Nephron (organoid): ENCODE data around the gene TIMM22.
A peak's percentile ranks its signal among the peaks of the same experiment; 100 is the strongest.
"Not testable (repeated sequence)": the region's sequence is repeated elsewhere in the genome, so short reads cannot be mapped to it uniquely, and the experiment has no call there.

Source experiments
- H3K27ac Mint-ChIP-seq, 3 experiments: 2 replicates each; pipeline ENCODE4 v1.8.0; 2020; ENCODE audit warnings: mixed read lengths in 3 of 3, mild to moderate bottlenecking in 2 of 3, moderate library complexity in 1 of 3
- H3K27me3 Mint-ChIP-seq: 2 replicates; pipeline ENCODE4 v1.8.0; 2021; ENCODE audit warnings: low read depth, mild to moderate bottlenecking, moderate library complexity, mixed read lengths
- H3K36me3 Mint-ChIP-seq: 2 replicates; pipeline ENCODE4 v1.8.0; 2020; ENCODE audit warnings: low read depth, mixed read lengths
- H3K4me1 Mint-ChIP-seq: 2 replicates; pipeline ENCODE4 v1.8.0; 2020; ENCODE audit warnings: mixed read lengths
- H3K4me3 Mint-ChIP-seq, 3 experiments: 2 replicates each; pipeline ENCODE4 v1.8.0; 2020; ENCODE audit warnings: mild to moderate bottlenecking in 3 of 3, mixed read lengths in 3 of 3, moderate library complexity in 2 of 3
- H3K9me3 Mint-ChIP-seq: 2 replicates; pipeline ENCODE4 v1.8.0; 2020; ENCODE audit warnings: mixed read lengths
- TF ChIP-seq, protein P1 (sequence below), 3 experiments: fragments of 200-600 bp; sonication (generic); IDR thresholded peaks; one replicate each; pipeline ENCODE4 v1.5.0; 2021; ENCODE audit warnings: antibody characterized with exemption in 3 of 3; ENCODE audit not compliant: unreplicated experiment in 3 of 3

The TIMM22 gene

DNA sequence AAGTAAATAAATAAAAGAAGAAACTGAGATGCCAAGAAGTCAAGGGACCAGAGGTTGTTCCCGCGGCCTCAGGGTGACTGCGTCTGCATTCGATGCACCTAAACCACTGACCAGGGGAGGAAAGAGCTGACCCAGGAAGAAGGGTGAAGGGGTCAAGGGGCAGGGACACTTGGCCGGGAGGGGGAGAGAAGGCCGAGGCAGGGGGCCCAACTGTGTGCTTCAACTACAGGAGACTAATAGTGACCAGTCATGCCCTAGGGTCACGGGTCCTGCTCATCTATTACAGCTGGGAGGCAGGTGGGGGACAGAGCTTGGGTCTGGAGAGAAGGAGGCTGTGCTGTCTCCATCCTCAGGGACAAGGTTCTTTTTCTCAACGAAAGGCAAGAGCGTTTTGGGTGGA is 44.8 kb downstream of the TIMM22 start:
- H3K4me1 Mint-ChIP-seq, result peaks cover 63% of the 10 kb centered on the region
- H3K4me3 Mint-ChIP-seq, result peak overlapping the region in 1 of 3 experiments; percentile 26
- no peaks in the 10 kb centered on the region for H3K9me3 Mint-ChIP-seq
- H3K27ac Mint-ChIP-seq, result peak overlapping the region in 2 of 3 experiments; percentile 4 to 58
- H3K27me3 Mint-ChIP-seq, result no peaks in the 10 kb centered on the region
- peaks cover 17% of the 10 kb centered on the region for H3K36me3 Mint-ChIP-seq
- TF ChIP-seq, protein P1, sequence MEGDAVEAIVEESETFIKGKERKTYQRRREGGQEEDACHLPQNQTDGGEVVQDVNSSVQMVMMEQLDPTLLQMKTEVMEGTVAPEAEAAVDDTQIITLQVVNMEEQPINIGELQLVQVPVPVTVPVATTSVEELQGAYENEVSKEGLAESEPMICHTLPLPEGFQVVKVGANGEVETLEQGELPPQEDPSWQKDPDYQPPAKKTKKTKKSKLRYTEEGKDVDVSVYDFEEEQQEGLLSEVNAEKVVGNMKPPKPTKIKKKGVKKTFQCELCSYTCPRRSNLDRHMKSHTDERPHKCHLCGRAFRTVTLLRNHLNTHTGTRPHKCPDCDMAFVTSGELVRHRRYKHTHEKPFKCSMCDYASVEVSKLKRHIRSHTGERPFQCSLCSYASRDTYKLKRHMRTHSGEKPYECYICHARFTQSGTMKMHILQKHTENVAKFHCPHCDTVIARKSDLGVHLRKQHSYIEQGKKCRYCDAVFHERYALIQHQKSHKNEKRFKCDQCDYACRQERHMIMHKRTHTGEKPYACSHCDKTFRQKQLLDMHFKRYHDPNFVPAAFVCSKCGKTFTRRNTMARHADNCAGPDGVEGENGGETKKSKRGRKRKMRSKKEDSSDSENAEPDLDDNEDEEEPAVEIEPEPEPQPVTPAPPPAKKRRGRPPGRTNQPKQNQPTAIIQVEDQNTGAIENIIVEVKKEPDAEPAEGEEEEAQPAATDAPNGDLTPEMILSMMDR (IDR thresholded peaks at IDR 0.05; ENCODE audit: unreplicated experiment in 3 of 3), result no peak

DNA sequence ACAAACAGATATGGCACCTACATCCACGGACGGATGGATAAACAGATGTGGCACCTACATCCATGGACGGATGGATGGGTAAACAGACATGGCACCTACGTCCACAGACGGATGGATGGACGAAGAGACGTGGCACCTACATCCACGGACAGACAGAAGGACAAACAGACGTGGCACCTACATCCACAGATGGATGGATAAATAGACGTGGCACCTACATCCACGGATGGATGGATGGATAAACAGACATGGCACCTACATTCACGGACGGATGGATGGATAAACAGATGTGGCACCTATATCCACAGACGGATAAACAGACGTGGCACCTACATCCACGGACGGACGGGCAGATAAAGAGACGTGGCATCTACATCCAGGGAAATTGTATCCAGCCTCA is 45.6 kb downstream of the TIMM22 start:
- TF ChIP-seq, protein P1 (IDR thresholded peaks at IDR 0.05; ENCODE audit: unreplicated experiment in 3 of 3), result no peak

GRCh38 chr17:1043601-1044251 is 46.8 kb downstream of the TIMM22 start:
- Mint-ChIP-seq H3K27me3 (peaks cover 3% of the 10 kb centered on the region), H3K27ac (peak overlapping the region; percentile 77 to 94 (median 89)), H3K4me1 (peaks cover 63% of the 10 kb centered on the region), H3K9me3 (no peaks in the 10 kb centered on the region), H3K4me3 (peak overlapping the region; percentile 39 to 57 (median 54)), H3K36me3 (peaks cover 18% of the 10 kb centered on the region)
- TF ChIP-seq, protein P1 (IDR thresholded peaks at IDR 0.05; ENCODE audit: unreplicated experiment in 3 of 3), result no peak

More for the DNA sequence above, 45.6 kb downstream of the TIMM22 start:
- no peaks in the 10 kb centered on the region for H3K9me3 Mint-ChIP-seq
- peaks cover 3% of the 10 kb centered on the region for H3K27me3 Mint-ChIP-seq
- peaks cover 17% of the 10 kb centered on the region for H3K36me3 Mint-ChIP-seq
- peaks cover 64% of the 10 kb centered on the region for H3K4me1 Mint-ChIP-seq
- H3K27ac Mint-ChIP-seq, result peak overlapping the region in 2 of 3 experiments; percentile 4 to 83
- no peak overlapping the region for H3K4me3 Mint-ChIP-seq

- not testable (repeated sequence) for H3K27me3 Mint-ChIP-seq, H3K9me3 Mint-ChIP-seq
- peak overlapping the region; percentile 77 to 94 (median 84) for H3K27ac Mint-ChIP-seq
- H3K36me3 Mint-ChIP-seq, result peaks cover 22% of the 10 kb centered on the region
- peak overlapping the region; percentile 9 to 65 (median 61) for H3K4me3 Mint-ChIP-seq
- H3K4me1 Mint-ChIP-seq, result peaks cover 59% of the 10 kb centered on the region
Observed at GRCh38 chr17:1044387-1045009, 47.6 kb downstream of the TIMM22 start.

- TF ChIP-seq, protein P1 (IDR thresholded peaks at IDR 0.05; ENCODE audit: unreplicated experiment in 3 of 3), result no peak
- H3K4me1 Mint-ChIP-seq, result peaks cover 53% of the 10 kb centered on the region
- H3K4me3 Mint-ChIP-seq, result no peak overlapping the region
- peaks cover 27% of the 10 kb centered on the region for H3K36me3 Mint-ChIP-seq
- no peaks in the 10 kb centered on the region for H3K9me3 Mint-ChIP-seq
- H3K27ac Mint-ChIP-seq, result peak overlapping the region; percentile 77 to 94 (median 84)
- peaks cover 3% of the 10 kb centered on the region for H3K27me3 Mint-ChIP-seq
Observed at GRCh38 chr17:1045456-1045855, 48.5 kb downstream of the TIMM22 start.

DNA sequence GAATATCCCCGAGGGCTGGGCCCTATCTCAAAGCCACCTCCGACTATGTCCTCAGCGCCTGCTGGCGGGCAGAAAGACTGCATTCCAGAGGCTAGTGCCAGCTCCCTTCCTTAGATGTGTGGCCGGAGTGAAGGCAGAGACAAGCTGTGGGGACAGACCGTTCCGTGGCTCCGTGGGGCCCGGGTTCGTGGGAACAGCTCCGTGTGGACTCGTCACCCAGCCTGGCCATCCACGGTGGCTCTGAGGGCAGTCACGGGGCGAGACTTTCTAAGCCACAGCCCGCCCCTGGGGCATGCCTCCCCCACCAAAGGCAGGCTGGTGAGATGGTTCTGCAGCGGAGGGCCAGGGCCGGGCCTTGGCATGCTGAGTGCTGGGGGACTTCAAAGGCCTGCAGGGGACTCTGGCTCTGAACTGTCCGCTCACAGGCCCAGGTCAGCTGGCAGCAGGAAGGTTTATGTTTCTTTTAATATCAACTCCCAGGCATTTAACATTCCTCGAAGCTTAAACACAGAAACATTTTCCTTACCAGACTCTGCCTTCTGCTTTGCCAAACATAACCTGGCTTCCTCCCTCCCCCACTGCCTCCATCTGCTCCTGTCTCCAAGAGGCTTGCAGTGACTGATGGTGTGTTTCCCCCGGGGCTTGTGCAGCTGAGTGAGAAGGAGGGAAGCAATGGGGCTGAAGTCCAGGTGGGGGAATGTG is 50.4 kb downstream of the TIMM22 start:
- H3K27me3 Mint-ChIP-seq, result peaks cover 3% of the 10 kb centered on the region
- peaks cover 20% of the 10 kb centered on the region for H3K36me3 Mint-ChIP-seq
- H3K4me3 Mint-ChIP-seq, result no peak overlapping the region
- H3K4me1 Mint-ChIP-seq, result peaks cover 47% of the 10 kb centered on the region
- peak overlapping the region; percentile 84 to 95 (median 92) for H3K27ac Mint-ChIP-seq
- H3K9me3 Mint-ChIP-seq, result no peaks in the 10 kb centered on the region
- TF ChIP-seq, protein P1 (IDR thresholded peaks at IDR 0.05; ENCODE audit: unreplicated experiment in 3 of 3), result peak in 2 of 3 experiments; percentile 19 to 22
